Ishikawa (cell line): ENCODE data around the gene GOLGB1.

Experiments used
- CEBPB ChIP-seq: IDR thresholded peaks from 2 replicates; pipeline ENCODE4 v1.6.1; 2012
- CREB1 ChIP-seq: IDR thresholded peaks from 2 replicates; pipeline ENCODE4 v1.6.1; 2012; ENCODE audit warnings: low read depth
- EGR1 ChIP-seq: IDR thresholded peaks from 2 replicates; pipeline ENCODE4 v1.6.1; 2012
- EP300 ChIP-seq: IDR thresholded peaks from 2 replicates; pipeline ENCODE4 v1.6.1; 2012; ENCODE audit warnings: borderline replicate concordance
- FOXM1 ChIP-seq: IDR thresholded peaks from 2 replicates; pipeline ENCODE4 v1.6.1; 2012; ENCODE audit warnings: low read depth, borderline replicate concordance
- MAX ChIP-seq: IDR thresholded peaks from 2 replicates; pipeline ENCODE4 v1.6.1; 2012
- NFIC ChIP-seq: IDR thresholded peaks from 2 replicates; pipeline ENCODE4 v1.6.1; 2012
- RAD21 ChIP-seq: IDR thresholded peaks from 2 replicates; pipeline ENCODE4 v1.6.1; 2012; ENCODE audit warnings: low read depth
- REST ChIP-seq: IDR thresholded peaks from 2 replicates; pipeline ENCODE4 v1.6.1; 2012; ENCODE audit warnings: low read depth, mild to moderate bottlenecking
- TAF1 ChIP-seq: IDR thresholded peaks from 2 replicates; pipeline ENCODE4 v1.6.1; 2012; ENCODE audit warnings: low read depth, mild to moderate bottlenecking
- TCF12 ChIP-seq: IDR thresholded peaks from 2 replicates; pipeline ENCODE4 v1.6.1; 2012; ENCODE audit warnings: low read depth
- TEAD4 ChIP-seq: IDR thresholded peaks from 2 replicates; pipeline ENCODE4 v1.6.1; 2012
- USF1 ChIP-seq: IDR thresholded peaks from 2 replicates; pipeline ENCODE4 v1.6.1; 2012
- YY1 ChIP-seq: IDR thresholded peaks from 2 replicates; pipeline ENCODE4 v1.6.1; 2012; ENCODE audit warnings: low read depth
- ZBTB7A ChIP-seq: IDR thresholded peaks from 2 replicates; pipeline ENCODE4 v1.6.1; 2012; ENCODE audit warnings: low read depth

GOLGB1 gene

GRCh38 chr3:121667333-121667732 is 82.2 kb downstream of the GOLGB1 start:
- TF ChIP-seq USF1 (no peak), MAX (no peak), CEBPB (no peak), EGR1 (no peak), NFIC (no peak), TAF1 (no peak), EP300 (no peak), REST (no peak), FOXM1 (no peak), YY1 (no peak), TCF12 (no peak), TEAD4 (no peak), CREB1 (no peak), RAD21 (no peak), ZBTB7A (no peak)

- TF ChIP-seq RAD21 (no peak), CREB1 (no peak), ZBTB7A (no peak), TAF1 (no peak), YY1 (no peak), FOXM1 (no peak), EGR1 (no peak), REST (no peak), MAX (no peak), TCF12 (no peak), NFIC (no peak), USF1 (no peak), EP300 (no peak), CEBPB (no peak), TEAD4 (no peak)
Observed at GRCh38 chr3:121665488-121665887, 84.1 kb downstream of the GOLGB1 start.

- TF ChIP-seq TAF1, result no peak
- TF ChIP-seq USF1, result no peak
- peak; percentile 68; the same call in 1 of the 2 replicates for TF ChIP-seq TEAD4
Observed at GRCh38 chr3:121663171-121663847, 86.2 kb downstream of the GOLGB1 start.

- TF ChIP-seq TCF12, result no peak
- TF ChIP-seq EP300, result no peak
- no peak for TF ChIP-seq TAF1
- no peak for TF ChIP-seq NFIC
- no peak for TF ChIP-seq CEBPB
- TF ChIP-seq EGR1, result no peak
- no peak for TF ChIP-seq YY1
- no peak for TF ChIP-seq REST
- no peak for TF ChIP-seq RAD21
- TF ChIP-seq ZBTB7A, result no peak
- no peak for TF ChIP-seq TEAD4
- no peak for TF ChIP-seq CREB1
- no peak for TF ChIP-seq MAX
- no peak for TF ChIP-seq USF1
- TF ChIP-seq FOXM1, result no peak
Observed at GRCh38 chr3:121662742-121663141, 86.8 kb downstream of the GOLGB1 start.
